ENCODE results near the gene ZNF544. TPM values are rescaled to one million over a fixed set of nuclear protein-coding genes. Genes with fewer than 3 reads are reported as not detected.

Gene ZNF544
- total RNA-seq, 4 donors from 2014 or later: 21.9 to 158 (median 31.4) TPM

DNA sequence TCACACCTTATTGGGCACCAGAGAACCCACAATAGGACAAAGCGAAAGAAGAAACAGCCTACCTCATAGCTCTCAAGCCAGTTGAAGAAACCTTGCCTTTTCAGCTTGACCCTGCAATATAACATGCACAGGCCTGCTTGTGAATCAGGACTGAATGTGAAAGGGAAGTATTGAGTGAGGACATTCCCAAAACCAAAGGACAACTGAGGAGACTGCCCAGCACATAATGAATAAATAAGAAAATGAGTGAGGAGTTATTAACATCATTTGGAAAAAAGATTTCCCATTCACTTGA, 15.7 kb upstream of the ZNF544 start:
- Histone ChIP-seq H3K27me3 (no peaks in the 10 kb centered on the region), H3K4me3 (no peak overlapping the region), H3K36me3 (peaks cover 0 to 51% (median 39%) of the 10 kb centered on the region in 3 donors), H3K4me1 (no peaks in the 10 kb centered on the region), H3K9me3 (peaks cover 0 to 100% (median 56%) of the 10 kb centered on the region in 4 donors), H3K27ac (no peak overlapping the region)
- TF ChIP-seq POLR2A (IDR thresholded peaks at IDR 0.05): no peak
- TF ChIP-seq, protein P1, sequence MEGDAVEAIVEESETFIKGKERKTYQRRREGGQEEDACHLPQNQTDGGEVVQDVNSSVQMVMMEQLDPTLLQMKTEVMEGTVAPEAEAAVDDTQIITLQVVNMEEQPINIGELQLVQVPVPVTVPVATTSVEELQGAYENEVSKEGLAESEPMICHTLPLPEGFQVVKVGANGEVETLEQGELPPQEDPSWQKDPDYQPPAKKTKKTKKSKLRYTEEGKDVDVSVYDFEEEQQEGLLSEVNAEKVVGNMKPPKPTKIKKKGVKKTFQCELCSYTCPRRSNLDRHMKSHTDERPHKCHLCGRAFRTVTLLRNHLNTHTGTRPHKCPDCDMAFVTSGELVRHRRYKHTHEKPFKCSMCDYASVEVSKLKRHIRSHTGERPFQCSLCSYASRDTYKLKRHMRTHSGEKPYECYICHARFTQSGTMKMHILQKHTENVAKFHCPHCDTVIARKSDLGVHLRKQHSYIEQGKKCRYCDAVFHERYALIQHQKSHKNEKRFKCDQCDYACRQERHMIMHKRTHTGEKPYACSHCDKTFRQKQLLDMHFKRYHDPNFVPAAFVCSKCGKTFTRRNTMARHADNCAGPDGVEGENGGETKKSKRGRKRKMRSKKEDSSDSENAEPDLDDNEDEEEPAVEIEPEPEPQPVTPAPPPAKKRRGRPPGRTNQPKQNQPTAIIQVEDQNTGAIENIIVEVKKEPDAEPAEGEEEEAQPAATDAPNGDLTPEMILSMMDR (IDR thresholded peaks at IDR 0.05): no peak
- no peak for DNase-seq

DNA sequence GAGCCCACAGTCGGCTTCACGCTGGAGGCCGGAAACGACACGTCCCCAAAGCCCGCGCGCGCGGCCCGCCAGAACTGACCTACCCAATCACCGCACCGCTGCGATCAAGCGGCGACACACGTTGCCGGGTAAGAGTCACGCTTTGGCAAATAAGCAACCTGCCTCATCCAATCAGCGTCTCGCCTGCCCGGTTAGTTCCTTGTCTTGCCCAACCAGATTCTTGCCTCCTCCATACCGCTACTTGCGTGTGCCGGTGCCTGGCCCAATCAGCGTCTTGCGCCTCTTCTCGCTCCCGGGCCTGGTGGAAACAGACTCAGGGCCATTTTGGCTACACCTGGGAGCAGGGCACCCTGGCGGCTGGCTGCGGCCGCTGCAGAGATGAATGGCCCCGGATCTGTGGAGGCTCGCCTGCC, 11.6 kb upstream of the ZNF544 start:
- H3K27me3 ChIP-seq: no peaks in the 10 kb centered on the region
- H3K36me3 ChIP-seq: peaks cover 0 to 11% (median 9%) of the 10 kb centered on the region in 3 donors
- no peak overlapping the region for H3K27ac ChIP-seq
- H3K9me3 ChIP-seq: peaks cover 0 to 83% (median 32%) of the 10 kb centered on the region in 4 donors
- no peaks in the 10 kb centered on the region for H3K4me1 ChIP-seq
- no peak for DNase-seq
- TF ChIP-seq, protein P1 (IDR thresholded peaks at IDR 0.05): no peak
- no peak for TF ChIP-seq POLR2A (IDR thresholded peaks at IDR 0.05)
- H3K4me3 ChIP-seq: no peak overlapping the region

DNA sequence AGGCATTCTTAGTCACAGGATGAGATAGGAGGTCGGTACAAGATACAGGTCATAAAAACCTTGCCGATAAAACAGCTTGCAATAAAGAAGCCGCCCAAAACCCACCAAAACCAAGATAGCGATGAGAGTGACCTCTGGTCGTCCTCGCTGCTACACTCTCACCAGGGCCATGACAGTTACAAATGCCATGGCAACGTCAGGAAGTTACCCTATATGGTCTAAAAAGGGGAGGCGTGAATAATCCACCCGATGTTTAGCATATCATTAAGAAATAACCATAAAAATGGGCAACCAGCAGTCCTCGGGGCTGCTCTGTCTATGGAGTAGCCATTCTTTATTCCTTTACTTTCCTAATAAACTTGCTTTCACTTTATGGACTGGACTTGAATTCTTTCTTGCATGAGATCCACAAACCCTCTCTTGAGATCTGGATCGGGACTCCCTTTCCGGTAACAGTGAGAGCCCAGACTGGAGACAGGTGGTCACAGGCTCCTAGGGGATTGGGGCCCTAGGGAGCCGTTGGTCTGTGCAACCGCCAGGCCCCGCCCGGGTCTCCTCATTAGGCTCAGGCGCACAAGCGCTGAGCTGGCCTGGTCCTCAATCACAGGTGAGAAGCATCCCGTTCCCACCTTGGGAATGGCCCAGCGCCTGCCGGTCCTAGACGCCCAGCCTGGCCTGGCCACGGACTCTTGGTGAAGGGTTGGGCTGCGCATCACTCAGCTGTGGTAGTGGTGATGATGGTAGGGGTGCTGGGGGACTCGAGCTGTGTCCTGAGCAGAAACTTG, 10.9 kb upstream of the ZNF544 start:
- Histone ChIP-seq H3K36me3 (peaks cover 0 to 3% (median 2%) of the 10 kb centered on the region in 3 donors), H3K27me3 (no peaks in the 10 kb centered on the region), H3K4me3 (no peak overlapping the region), H3K4me1 (no peaks in the 10 kb centered on the region), H3K9me3 (peaks cover 0 to 83% (median 27%) of the 10 kb centered on the region in 4 donors), H3K27ac (no peak overlapping the region)
- no peak for TF ChIP-seq POLR2A (IDR thresholded peaks at IDR 0.05)
- TF ChIP-seq, protein P1 (IDR thresholded peaks at IDR 0.05): no peak
- no peak for DNase-seq

DNA sequence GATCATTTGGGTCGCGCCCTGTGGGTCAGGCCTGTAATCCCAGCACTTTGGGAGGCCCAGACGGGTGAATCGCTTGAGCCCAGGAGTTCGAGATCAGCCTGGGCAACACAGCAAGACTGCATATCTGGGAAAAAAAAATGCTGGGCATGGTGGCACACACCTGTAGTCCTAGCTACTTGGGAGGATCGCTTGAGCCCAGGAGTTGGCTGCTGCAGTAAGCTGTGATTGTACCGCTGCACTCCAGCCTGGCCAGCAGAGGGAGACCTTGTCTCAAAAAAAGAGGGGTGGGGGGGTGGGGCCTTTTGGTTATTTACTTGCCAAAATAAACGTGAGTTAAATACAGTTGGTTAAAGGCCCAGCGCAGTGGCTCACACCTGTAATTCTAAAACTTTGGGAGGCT, 9.8 kb upstream of the ZNF544 start:
- Histone ChIP-seq H3K4me1 (no peaks in the 10 kb centered on the region), H3K4me3 (no peak overlapping the region), H3K27me3 (no peaks in the 10 kb centered on the region), H3K9me3 (peaks cover 0 to 81% (median 23%) of the 10 kb centered on the region in 4 donors), H3K36me3 (no peaks in the 10 kb centered on the region), H3K27ac (no peak overlapping the region)
- DNase-seq: no peak
- TF ChIP-seq POLR2A (IDR thresholded peaks at IDR 0.05): no peak
- TF ChIP-seq, protein P1 (IDR thresholded peaks at IDR 0.05): no peak

DNA sequence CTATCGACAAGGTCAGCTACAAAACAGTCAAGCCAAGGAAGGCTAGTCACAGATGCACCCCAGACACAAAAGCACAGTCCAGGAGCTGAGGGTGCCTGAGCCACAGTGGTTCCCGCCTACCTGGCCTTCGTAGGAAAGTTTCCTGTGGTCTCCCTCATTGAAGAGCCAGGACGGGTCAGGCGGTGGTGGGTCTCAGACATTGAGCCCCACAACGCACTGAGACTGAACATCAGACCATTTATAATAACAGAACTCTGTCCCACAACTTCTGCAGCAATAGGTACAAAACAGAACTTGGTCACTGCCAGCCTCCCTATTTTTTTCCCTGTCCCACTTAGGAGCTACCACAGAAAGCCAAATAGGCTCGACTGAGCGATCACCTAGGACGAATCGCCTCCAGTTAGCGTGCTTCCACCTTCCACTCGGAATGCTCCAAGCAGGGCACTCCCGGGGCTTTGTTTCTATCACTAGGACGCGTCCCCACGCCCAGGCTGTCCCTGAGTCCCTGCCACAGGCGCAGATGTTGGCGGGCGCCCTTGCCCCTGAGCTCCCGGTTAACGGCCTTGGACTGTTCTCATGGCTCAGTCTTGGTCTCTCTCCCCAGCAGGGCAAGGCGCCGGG, 640 bp upstream of the ZNF544 start:
- Histone ChIP-seq H3K4me3 (peak overlapping the region; percentile 60 to 97 (median 78)), H3K9me3 (peaks cover 0 to 63% (median 4%) of the 10 kb centered on the region in 4 donors), H3K27ac (peak overlapping the region; percentile 57 to 81 (median 74)), H3K36me3 (peaks cover 0 to 40% (median 0%) of the 10 kb centered on the region in 3 donors), H3K27me3 (no peaks in the 10 kb centered on the region), H3K4me1 (peaks cover 0 to 15% (median 3%) of the 10 kb centered on the region in 4 donors)
- TF ChIP-seq POLR2A (IDR thresholded peaks at IDR 0.05): no peak
- TF ChIP-seq, protein P1 (IDR thresholded peaks at IDR 0.05): no peak
- DNase-seq: no peak
